Choroid plexus epithelial cell (primary cell): ENCODE measurements around the gene KIF1A.

Experiments
- DNase-seq: peaks from one replicate; pipeline ENCODE4 v3.0.0-alpha.2; 2010; ENCODE audit warnings: low read depth
- H3K4me3 ChIP-seq: 2 replicates; pipeline ENCODE4 v1.5.1; 2011; ENCODE audit warnings: low read depth, mild to moderate bottlenecking, control low read depth, low read length, moderate library complexity
- TF ChIP-seq, protein P1 (sequence below): conservative IDR thresholded peaks from 2 replicates; pipeline ENCODE4 v1.5.1; 2011; ENCODE audit warnings: low read depth, mild to moderate bottlenecking, control low read depth, inconsistent platforms, low read length, moderate library complexity

Gene KIF1A

DNA sequence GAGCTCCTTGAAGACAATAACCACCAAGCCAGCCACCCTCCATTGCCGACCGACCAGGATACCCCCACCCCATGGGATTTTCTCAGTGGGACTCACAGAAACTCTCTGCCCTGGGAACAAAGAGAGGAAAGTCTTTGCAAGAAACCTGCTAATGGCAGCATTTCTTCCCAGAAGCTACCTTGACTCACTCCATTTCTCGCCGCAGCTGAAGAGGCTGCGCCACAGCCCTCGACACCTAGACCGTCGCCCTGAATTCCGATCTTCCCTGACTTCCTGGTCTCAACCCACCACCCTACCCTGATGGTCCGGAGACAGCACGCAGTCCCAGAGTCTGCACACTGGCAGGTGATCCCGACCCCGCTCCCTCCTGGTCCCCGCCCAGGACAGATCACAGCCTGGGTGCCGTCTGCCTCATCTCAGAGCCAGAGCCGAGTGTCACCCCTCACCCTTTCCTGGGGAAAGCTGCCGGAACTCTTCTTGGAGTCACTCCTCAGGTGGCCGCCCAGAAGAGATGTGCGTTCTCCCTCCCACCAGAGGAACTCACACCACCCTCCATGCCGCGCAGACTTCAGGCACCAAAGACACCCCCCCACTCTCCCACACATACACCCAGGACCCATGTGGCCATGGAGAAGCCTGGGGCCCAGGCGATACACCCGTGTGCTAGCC lies 103.8 kb downstream of the KIF1A start:
- no peak for DNase-seq
- TF ChIP-seq, protein P1, sequence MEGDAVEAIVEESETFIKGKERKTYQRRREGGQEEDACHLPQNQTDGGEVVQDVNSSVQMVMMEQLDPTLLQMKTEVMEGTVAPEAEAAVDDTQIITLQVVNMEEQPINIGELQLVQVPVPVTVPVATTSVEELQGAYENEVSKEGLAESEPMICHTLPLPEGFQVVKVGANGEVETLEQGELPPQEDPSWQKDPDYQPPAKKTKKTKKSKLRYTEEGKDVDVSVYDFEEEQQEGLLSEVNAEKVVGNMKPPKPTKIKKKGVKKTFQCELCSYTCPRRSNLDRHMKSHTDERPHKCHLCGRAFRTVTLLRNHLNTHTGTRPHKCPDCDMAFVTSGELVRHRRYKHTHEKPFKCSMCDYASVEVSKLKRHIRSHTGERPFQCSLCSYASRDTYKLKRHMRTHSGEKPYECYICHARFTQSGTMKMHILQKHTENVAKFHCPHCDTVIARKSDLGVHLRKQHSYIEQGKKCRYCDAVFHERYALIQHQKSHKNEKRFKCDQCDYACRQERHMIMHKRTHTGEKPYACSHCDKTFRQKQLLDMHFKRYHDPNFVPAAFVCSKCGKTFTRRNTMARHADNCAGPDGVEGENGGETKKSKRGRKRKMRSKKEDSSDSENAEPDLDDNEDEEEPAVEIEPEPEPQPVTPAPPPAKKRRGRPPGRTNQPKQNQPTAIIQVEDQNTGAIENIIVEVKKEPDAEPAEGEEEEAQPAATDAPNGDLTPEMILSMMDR: no peak
- no peak overlapping the region for H3K4me3 ChIP-seq

DNA sequence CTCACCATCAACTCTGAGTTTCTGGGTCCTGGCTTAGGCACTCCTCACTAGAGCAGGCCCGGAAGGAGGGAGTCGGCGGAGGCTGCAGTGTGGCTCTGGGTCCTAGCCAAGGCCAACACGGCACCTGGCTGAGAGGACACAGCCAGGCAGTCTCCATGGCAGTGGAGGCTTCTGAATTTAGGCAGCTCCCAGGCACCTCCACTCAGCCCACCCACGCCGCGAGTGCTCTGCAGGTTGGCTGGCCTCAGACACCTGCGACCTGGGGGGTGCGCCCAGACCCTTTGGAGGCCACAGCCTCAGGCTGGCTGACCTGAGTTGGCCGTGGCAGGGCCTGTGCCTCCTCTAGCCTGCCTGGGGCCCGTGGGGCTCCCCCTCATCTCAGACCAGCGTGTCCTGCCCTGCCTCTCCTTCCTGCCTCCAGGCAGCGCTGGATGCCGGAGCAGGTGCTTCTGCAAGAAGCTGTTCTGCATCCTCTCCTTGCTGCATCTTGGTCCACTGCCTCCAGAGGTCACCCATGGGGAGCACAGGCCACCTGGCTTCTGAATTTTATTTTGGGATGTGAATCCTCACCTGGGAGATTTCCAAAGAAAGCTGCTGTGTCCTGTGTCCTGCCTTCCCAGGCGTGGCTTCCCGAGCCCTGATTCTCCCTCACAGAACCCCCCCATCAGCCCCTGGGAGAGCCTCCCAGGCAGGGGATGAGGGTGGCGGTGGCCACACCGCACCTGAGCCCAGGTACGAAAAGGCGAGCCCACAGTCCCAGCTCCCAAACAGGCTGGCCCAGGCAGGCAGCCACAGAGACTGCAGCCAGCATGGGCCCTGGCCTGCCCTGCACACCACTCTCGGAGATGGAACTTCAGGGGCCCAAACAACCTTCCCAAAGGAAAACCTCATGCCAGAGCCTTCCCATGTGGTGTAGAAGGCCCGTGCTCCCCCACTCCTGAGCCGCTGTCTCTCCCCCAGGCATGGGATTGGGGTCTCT lies 105.0 kb downstream of the KIF1A start:
- H3K4me3 ChIP-seq: no peak overlapping the region
- no peak for DNase-seq
- TF ChIP-seq, protein P1: no peak

DNA sequence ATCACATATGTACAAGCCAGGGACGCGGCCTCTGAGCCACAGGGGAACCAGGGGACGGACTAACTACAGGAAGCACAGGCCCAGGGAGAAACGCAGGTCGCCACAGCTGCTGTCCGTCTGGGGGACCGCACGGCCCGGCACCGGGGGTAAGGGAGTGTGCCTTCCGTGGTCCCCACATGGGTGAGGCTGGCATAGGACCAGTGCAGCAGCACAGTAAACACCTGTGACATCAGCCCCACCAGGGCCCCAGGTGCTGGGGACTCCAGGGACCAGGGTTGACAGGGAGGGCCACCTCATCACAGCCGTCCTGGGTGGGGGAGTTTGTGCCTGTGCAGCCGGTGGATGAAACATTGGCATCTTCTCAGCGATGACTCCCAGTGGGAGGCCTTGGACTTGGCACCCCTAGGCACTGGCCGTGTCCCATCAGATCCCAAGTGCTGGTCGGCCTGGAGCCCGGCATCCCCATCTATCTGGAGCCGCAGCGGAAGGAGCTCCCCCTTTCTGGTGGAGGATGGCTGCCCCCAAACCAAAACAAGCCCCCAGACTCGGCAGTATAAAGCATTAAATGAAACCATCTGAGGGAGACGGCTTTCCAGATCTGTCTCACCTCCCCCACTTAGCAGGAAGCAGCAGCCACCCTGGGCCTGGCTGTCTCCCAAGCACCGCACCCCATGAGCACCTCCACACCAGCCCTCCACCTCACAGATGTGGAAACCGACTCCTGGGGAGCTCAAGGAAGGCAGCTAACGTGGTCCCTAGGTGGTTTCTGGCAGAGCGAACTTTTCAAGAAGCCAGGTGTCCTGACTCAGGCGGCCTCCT lies 105.9 kb downstream of the KIF1A start:
- H3K4me3 ChIP-seq: no peak overlapping the region
- no peak for DNase-seq
- TF ChIP-seq, protein P1: no peak

DNA sequence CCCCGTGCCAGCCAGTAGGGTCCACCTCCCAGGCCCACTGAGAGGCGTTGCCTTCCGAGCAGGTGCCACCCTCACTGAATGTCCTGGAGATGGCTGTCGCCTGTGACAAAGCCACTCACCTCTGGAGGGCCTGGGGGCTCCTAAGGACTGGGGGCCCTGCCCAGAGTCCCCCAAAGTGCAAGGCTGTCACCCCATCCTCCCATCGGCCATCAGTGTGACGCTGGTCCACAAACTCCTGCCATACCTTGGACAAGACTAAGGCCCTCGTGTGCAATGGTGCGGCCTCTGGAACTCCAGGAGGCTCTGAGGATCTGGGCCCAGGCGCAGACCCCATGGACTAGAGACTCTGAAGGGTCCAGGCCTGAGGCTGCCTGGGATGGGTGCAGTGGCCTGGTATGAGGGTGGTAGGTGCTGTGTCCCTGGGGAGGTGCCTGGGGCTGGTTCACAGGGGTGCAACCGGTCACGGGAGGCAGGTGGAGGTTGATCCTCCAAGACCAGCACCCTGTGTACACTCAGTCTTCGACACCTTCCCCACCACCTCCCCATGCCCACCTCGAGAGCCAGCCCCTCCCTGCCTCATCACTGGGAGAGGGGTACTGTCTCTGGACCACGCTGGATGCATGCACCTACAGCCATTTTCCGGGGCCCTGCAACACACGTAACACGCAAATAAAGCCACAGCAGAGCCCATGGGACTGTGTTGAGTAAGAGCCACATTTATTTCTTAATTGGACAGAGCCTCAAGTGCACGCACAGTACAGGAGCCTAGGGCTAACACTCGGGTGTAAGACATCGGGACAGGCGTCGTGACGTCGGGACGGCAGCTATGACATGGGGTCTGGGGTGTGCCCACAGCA lies 106.7 kb downstream of the KIF1A start:
- TF ChIP-seq, protein P1: no peak
- H3K4me3 ChIP-seq: no peak overlapping the region
- no peak for DNase-seq

DNA sequence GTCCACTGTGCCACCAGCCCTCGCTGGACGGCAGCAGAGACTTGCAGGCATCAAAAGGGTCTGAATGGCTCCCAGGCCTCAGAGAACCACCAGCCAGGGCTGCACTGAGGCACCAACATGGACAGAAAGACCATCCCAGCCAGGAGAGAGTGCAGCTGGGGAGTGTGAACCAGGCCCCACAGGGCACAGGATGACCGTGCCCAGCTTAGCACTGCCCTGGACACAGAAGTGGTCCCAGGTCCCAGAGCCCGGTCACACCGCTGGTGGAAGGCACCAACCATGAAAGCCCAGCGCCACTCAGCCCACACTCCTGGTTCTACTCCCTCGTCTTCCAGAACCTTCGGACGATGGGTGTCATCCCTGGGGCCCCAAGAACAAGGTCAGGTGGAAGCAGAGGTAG lies 107.9 kb downstream of the KIF1A start:
- no peak for DNase-seq
- H3K4me3 ChIP-seq: no peak overlapping the region
- TF ChIP-seq, protein P1: no peak

DNA sequence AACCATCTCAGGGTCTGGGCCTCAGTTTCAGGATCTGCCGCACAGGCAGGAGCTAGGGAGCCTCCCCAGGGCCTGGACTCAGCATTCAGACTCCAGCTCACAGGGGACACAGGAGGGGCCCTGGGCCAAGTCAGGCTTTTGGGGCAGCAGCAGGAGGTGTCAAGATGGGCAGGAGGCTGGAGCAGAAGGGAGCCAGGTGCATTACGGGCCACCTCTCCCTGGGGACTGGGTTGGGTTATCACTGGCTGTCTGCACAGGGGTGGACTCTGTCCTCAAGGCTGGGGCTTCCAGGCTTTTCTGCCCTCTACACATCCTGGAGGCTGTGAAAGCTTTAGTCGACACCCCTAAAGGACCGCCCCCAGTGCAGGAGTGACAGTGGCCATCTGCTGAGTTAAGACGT lies 108.3 kb downstream of the KIF1A start:
- DNase-seq: no peak
- no peak overlapping the region for H3K4me3 ChIP-seq
- TF ChIP-seq, protein P1: no peak
